Hypothalamus (tissue), 51 donors: Measurements from ENCODE around the gene MAIP1.
A peak's percentile ranks its signal among the peaks of the same experiment; 100 is the strongest.

Source experiments
- DNase-seq, 51 donors: peaks; one replicate each; lab custom pipeline; 2025; lab: John Stamatoyannopoulos, UW

Gene MAIP1

DNA sequence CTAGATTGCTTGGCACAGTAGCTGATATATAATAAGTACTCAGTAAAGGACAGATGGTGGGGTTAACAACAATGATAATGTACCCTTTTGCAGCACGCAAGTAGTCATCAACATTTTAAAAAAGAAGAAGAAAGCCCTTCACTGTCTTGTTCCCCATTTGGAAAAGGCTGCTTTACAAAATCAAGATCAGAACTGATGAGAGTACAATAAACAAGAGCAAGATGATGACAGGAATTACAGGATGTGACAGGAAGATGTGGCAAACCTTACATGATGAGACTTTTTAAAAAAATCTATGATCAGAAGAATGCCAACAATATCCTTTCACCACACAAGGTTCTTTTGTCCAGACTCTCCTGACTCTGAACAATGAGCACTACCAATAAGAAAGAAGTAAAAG is 9.2 kb upstream of the MAIP1 start:
- no peak for DNase-seq

DNA sequence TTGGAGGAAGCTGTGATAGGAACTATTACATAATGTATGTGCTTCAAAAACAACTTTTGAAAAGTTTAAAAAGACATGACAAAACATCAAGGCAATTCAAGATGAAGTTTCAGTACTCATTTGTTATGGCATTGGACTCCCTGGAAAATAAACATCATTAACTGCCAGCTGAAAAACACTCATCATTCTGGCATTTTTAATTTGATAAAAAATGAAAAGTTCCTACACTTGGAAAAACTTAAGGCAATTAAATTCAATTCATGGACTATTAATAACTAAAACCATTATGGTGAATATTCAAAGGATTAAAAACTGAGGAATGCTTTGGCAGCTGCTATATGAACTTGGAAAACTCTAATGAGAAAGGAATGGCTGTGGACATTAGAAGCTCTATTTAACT is 8.5 kb upstream of the MAIP1 start:
- no peak for DNase-seq

DNA sequence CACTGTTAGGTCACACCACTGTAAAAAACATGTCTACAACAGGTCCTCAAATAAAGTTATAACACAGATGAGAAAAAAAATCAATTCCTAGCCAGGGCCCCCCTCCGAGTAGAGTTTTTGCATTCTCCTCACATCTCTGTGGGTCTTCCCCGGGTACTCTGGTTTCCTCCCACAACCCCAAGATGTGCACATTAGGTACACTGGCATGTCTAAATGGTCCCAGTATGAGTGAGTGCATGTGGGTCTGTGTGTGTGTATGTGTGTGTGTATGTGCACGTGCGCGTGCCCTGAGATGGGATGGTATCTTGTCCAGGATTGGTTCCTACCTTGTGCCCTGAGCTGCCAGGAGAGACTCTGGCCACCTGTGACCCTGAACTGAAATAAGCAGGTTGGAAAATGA is 5.0 kb upstream of the MAIP1 start:
- no peak for DNase-seq

DNA sequence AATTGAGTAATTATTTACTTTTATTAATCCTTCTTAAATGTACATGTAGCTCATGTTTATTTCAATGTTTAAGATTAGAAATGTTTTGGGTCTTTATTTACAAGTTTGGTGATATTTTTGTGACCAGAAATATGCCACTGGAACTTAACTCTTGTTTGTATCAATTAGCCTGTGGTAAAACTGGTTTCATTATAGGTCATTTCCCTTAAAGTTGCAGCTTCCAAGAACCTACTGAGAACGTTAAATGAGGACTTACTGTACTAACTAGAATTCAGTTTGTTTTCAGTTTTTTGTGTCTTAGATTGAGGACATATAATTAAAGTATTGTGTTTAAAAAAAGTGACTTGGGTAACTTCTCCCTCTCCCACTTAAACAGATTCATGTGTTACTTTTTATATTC is 4.4 kb upstream of the MAIP1 start:
- no peak for DNase-seq

DNA sequence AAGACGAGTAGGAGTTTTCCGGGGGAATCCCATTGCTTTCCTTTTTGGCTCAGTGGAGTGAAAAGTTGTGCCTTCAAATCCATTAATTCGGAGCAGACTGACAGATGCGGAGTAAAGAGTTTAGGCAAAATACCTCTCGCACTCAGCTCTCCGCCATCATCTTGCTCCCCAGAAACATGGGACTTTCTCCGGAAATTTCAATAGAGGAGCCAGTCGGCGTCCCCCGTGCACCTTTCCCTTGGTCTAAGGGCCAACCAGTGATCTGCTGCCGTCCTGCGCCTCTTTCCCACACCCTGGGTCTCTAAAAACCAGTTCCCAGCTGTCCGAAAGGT is 409 bp upstream of the MAIP1 start:
- DNase-seq: no peak

DNA sequence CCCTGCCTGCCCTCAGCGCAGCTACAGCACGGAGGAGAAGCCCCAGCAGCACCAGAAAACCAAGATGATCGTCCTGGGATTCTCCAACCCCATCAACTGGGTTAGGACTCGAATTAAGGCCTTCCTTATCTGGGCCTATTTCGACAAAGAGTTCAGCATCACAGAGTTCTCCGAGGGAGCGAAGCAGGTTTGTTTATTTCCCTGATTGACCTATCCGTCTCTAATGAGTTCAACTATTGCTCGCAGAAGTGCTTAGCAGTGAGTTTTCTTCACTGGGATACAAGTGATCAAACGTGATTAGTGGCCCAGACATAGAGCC is 639 bp downstream of the MAIP1 start:
- DNase-seq: peak in 1 of 51 donors; percentile 42

DNA sequence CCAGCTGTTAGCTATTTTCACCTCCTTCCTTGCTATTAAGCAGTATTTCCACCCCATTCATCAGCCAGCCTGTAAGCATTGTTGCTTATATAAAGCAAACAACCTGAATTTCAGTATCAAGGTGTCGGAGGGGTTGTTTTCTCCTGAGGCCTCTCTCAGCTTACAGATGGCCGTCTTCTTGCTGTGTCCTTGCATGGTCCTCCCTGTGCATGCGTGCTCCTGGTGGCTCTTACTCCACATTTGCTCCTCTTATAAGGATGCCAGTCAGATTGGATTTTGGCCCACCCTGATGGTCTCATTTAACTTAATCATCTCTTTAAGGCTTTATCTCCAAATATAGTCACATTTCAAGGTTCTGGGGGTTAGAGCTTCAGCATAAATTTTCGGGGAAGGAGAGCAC is 2.6 kb downstream of the MAIP1 start:
- DNase-seq: no peak

DNA sequence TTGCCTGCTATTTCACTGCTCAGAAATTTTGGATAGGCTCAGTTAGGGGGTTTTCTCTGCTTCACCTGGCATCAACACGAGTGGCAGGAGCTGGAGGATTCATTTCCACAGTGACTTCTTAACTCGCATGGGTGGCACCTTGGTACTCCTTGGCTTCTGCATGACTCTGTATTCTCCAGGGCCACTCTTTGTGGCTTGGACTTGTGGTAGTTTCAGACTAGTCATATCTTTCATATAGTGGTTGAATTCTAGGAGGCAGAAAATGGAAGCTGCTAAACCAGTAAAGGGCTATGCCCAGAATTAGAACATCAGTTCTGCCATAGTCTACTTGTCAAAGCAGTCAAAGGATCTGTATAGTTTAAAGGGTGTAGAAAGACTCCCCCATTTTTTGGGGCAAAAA is 6.8 kb downstream of the MAIP1 start:
- DNase-seq: no peak

DNA sequence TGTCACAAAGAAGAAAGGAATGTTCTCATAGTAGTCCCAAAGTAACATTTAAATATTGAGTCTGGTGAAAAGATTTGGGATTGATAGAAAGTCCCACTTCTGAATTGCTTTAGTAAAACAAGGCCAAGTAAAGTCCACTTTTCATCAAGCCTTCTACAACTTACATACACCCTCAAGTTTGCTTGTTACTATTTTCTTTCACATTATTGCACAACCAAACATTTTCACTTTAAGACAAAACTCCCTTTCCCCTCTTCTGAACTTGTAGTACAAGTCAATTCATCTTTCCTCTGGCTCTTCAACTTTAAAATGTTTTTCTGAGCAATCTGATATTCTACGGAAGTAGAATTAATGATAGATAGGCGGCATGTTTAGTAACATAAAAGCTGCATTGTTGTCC is 11.0 kb downstream of the MAIP1 start:
- no peak for DNase-seq

DNA sequence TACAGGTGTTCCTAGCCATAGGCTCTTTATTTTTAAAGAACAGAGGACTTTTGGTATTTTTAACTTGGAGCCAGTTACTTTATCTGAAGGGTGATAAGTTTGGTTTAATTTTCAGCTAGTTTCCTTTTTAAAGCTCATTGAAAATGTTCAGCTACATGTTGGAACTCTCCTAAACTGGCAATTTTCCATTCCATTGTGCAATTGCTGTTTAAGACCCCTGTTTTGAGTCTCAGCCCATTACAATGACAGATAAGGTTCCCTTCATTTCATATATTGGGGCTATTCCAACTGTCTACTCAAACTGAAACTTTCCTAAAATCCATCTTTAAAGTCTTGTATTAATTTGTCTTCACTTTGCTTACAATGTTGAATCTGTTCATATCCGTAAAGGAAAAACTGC is 11.6 kb downstream of the MAIP1 start:
- DNase-seq: no peak

DNA sequence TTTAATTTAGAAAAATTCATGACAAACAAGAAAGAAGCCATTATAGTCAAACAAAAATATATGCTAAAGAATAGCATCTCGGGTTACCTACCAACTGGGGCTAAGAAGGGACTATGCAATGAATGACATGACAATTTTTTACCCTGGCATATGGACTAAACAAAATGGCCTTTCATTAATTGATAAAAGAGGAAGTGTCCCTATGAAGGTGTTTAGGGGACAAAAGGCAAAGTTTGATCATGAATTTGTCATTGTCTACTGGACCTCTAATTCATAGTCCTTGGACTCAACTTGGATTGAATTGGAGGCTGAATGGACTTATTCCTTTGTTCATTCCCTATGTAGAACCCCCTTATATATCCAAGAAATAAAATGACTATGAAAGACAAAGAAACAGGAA is 12.7 kb downstream of the MAIP1 start:
- DNase-seq: no peak

DNA sequence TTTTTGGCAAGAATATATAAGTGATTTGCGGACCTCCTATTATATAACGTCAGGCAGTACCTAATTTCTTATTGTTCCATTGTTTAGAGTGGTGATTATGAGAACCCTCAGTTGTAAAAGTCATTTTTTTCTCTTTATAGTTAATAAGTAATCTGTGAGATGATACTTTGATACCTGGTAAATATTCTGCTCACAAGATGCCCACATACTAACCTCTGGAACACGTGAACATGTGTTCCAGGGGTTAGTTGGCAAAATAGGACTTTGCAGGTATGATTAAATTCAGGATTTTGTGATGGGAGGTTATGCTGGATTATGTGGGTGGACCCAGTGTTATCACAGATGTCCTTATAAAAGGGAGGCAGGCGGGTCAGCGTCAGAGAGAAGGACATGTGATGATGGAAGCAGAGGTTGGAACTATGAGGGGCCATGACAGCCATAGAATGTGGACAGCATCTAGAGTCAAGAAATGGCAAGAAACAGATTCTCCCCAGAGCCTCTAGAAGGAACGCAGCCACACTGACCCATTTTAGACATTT is 16.8 kb downstream of the MAIP1 start:
- DNase-seq: no peak

DNA sequence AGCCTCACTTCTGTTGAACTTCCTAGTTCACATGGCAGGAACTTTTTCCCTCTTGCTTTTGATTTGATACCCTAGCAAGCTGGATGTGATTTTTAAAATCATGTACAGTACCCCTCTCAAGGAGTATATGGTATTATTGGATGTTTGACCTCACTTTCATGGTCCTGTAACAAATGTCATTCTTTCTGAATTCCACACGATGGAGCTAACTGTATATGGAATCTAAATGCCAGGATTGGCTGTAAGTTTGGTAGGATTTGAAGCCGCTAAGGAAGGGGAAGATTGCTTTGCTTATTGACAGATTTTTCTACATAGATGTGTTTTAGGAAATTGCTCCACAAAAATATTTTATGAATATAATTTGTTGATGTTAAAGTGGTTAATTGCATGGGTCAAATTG is 18.3 kb downstream of the MAIP1 start:
- DNase-seq: peak in 1 of 51 donors; percentile 3

DNA sequence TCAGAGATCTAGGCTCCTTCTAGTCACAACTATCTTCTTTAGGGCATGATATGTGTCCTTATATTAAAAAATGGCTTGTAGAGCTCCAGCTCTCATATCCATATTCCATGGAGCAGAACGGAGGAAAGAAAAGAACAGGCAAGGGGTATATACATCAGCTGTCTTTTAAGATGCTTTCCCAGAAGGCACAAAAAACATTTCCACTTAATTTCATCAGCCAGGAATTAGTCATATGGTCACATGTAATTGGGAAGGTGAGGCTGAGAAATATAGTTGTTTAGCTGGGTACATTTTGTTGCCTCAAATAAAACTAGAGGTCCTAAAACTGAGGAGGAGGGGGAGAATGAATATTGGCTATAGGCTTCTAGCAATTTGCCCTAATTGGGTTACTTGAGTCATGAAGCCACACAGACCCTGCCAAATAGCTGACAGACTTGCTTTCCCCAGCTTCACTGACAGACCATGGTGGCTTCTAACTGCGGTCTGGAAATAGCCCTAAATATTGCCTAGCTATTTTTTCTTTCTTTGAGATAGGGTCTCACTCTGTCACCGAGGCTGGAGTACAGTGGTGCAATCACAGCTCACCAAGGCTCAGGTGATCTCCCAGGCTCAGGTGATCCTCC is 20.0 kb downstream of the MAIP1 start:
- DNase-seq: no peak

DNA sequence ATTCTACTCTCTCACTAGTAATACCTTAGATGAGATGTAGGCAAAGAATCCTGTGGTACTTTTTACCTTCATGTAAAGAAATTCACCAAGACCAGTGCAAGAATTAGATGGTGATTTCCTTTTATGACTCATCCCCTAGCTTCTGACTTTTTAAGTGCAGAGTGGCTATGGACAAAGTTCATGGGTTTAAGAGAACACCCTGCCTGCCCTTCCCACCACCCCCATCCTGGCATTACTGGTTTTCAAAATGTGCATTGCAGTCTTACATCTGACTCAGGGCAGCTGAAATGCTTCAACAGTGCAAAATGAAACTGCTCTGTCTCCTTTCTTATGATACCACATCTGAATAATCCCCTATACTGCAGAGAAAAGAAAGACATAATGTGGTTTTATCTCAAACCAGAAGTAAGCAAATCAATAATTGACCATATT is 22.6 kb downstream of the MAIP1 start:
- no peak for DNase-seq

DNA sequence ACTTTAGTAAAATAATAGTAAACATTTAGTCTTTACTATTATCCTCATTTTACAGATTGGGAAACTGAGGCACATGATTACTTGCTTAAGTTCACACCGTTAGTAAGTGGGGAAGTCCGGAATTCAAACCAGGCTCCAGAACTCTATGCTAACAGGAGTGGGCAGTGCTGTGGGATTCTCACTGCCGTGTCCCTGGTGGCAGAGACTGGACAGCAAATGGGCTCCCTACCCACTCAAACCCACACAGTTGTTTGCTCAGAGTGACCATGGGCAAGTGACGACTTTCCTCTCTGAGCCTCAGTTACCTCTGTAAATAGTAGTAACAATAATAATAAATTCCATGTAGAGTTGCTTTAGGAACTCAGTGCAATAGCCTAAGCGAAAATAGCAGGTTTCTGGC is 24.0 kb downstream of the MAIP1 start:
- no peak for DNase-seq

DNA sequence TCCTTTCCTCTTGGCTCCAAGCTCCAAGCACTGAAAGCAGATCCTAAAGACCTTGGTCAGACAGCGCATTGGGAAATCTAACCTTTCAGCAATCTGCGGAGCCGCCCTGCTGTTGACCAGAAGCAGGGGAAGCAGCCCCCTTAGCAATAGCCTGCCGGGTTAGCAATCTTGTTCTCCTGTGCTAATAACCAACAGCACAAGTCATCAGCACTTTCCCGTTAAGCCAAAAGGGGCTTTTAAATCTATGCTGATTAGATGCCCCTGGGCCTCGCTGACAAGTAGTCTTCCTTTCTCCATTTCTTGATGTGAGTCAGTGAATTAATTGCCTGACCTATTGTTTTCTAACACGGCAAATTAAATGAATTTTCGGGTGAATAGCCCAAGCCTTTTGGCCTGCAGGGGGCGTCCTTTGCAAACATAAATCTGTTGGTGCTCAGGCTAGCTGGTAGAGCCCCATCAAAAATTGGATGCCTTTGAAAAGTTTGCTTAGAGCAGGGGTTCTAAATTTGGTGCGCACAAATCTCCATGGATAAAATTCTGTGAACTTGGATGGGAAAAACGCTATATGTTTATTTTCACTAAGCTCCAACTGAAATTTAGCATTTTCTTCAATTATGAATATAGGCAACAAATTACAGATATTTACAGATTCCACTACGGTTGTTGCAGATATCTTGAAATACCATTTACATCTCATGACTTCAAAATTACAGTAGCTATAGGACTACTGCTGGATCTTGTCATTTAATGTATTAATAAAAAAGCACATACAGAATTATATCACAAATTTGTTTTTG is 24.6 kb downstream of the MAIP1 start:
- DNase-seq: peak; percentile 9 to 96 (median 67)

DNA sequence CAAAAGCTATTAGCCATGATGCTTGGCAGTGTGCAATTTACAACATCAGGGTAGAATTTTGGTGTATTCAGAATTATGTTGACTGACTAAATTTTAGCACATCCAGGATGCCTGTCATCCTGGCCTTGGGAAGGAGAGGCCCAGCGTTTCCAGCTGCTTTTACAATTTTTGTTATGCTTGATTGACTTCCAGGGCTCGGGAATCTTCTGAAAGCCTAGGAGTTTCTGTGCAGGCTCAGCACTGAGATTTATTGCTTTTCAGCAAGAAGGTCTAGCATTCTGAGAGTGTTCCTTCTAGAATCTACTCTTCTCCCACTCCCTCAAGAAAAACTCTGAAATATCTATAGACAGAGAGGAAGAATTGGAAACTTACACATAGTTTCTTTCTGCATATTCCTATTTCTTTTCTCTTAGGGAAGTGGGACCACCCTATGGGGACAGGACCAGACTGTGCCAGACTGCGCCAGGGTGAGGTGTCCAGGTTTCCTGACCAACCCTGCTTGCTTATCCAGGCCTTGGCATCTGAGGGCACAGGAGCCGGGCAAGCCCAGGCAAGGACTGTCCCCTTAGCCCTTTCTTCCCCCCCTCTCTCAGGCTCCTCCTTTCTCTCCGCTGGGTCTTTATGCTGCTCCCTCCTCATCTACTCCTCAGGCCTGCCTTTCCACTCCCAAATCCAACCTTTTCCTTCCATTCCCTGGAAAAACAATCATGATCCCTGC is 26.9 kb downstream of the MAIP1 start:
- no peak for DNase-seq

DNA sequence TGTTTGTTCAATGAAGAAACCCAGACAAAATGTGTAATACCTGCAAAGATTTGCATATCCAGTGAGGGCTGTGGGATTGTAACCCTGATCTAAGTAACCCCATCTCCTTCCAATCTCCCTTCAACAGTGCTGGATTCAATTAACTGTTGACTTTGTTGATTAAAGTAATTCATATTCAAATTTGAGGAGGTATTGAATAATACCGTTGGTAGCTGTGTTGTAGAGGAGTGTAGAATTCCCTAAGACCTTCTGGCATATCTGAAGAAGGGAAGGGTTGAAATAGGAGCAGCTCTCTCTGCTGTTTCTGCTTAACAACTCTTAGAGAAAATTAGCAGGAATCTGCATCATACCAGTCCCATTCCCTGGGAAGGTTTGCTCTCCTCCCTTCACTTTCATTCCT is 28.2 kb downstream of the MAIP1 start:
- no peak for DNase-seq

DNA sequence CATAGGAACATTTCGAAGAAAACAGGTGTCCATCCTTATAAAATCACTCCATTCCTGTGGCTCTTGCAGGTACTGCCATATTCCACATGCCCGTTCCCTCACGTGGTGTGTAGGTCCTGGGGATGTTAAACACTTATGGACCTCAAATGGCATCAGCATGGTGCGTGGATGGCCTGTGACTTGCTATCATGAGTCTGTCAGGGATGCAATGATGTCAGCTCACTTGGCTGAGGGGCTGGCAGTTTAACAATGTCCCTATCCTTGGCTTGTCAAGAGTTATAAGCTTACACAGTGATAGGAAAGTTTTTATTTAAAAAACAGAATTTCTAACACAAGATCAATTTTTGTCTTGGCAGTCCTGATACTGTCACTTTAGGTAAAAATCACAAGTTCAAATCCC is 28.8 kb downstream of the MAIP1 start:
- DNase-seq: no peak

DNA sequence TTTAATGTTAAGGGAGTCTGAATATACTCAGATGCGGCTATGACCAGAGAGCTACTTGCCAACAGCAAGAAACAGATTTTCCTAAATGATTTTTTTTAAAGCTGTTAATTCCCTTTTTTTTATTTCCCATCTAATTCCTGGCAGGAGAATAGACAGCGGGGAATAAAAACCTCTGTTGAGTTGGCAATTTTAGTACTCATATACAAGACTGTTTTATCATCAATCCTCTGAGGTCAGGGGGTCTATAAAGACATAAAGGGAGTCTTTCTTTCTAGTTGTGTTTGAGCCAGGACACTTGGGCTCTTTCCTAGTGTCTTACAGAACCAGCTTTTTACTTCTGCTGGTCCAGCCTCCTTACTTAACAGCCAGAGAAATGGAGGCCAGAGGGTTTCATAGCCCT is 29.4 kb downstream of the MAIP1 start:
- no peak for DNase-seq

DNA sequence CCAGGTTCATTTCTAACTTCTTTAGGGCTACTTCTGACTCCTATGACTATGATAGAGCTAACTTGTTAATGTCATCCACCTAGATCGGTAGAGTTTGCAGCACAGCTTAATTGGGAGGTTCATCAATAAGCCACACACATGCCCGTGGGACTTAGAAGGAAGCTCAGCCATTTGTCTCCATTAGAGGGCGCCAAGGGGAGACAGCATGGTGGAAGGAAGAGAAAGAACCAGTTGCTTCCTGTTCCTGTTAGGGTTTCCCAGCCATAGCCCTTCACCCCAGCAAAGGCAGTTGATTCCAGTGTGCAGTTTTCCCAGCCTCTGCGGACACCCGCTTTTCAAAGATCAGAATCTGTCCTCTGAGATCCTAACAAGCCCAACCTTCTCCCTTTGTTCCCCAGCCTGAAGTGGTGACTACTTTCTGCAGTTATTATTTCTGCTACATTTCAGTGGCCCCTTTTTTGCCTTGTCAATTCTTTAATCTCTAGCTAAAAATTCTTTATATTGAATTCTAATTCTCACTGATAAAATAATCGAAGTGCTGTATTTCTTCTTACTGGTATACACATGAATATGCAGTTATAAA is 30.3 kb downstream of the MAIP1 start:
- DNase-seq: peak in 32 of 51 donors; percentile 0 to 43 (median 10)
